Measurements from ENCODE around the gene CATSPERZ.
"Not testable (repeated sequence)": the region's sequence is repeated elsewhere in the genome, so short reads cannot be mapped to it uniquely, and the experiment has no call there.

CATSPERZ gene

GRCh38 chr11:64303109-64304031 lies 3.2 kb downstream of the CATSPERZ start:
- Histone ChIP-seq H3K36me3 (ENCODE audit: control insufficient read depth in 5 of 5, insufficient read depth in 5 of 5, low read length in 5 of 5) (peaks cover 0 to 8% (median 3%) of the 10 kb centered on the region in 5 donors), H3K4me1 (ENCODE audit: control insufficient read depth in 5 of 5, insufficient read depth in 5 of 5, low read length in 5 of 5) (peaks cover 2 to 58% (median 49%) of the 10 kb centered on the region in 5 donors), H3K27ac (ENCODE audit: low read depth, low read length) (no peak overlapping the region)

GRCh38 chr11:64304032-64304315 lies 3.8 kb downstream of the CATSPERZ start:
- peak overlapping the region; percentile 89 for H3K27ac ChIP-seq (ENCODE audit: low read depth, low read length)
- H3K4me1 ChIP-seq (ENCODE audit: control insufficient read depth in 5 of 5, insufficient read depth in 5 of 5, low read length in 5 of 5): peaks cover 2 to 56% (median 48%) of the 10 kb centered on the region in 5 donors
- H3K9ac ChIP-seq (ENCODE audit: low read length in 5 of 5): peak overlapping the region in 2 of 5 donors; percentile 65 to 74
- peaks cover 0 to 8% (median 3%) of the 10 kb centered on the region in 5 donors for H3K36me3 ChIP-seq (ENCODE audit: control insufficient read depth in 5 of 5, insufficient read depth in 5 of 5, low read length in 5 of 5)
- H3K4me3 ChIP-seq (ENCODE audit: low read depth in 1 of 5, low read length in 5 of 5): peak overlapping the region; percentile 67 to 76 (median 75)
- H3K9me3 ChIP-seq (ENCODE audit: control insufficient read depth in 5 of 5, low read length in 5 of 5): no peaks in the 10 kb centered on the region
- H3K27me3 ChIP-seq (ENCODE audit: control insufficient read depth in 5 of 5, insufficient read depth in 4 of 5, low read length in 5 of 5): peaks cover 0 to 13% (median 8%) of the 10 kb centered on the region in 5 donors

More at GRCh38 chr11:64303109-64304031, 3.2 kb downstream of the CATSPERZ start:
- peaks cover under 1 to 13% (median 10%) of the 10 kb centered on the region in 5 donors for H3K27me3 ChIP-seq (ENCODE audit: control insufficient read depth in 5 of 5, insufficient read depth in 4 of 5, low read length in 5 of 5)
- H3K4me3 ChIP-seq (ENCODE audit: low read depth in 1 of 5, low read length in 5 of 5): peak overlapping the region in 1 of 5 donors; percentile 75
- H3K9me3 ChIP-seq (ENCODE audit: control insufficient read depth in 5 of 5, low read length in 5 of 5): no peaks in the 10 kb centered on the region
- H3K9ac ChIP-seq (ENCODE audit: low read length in 5 of 5): peak overlapping the region in 1 of 5 donors; percentile 65

- Histone ChIP-seq H3K4me3 (ENCODE audit: low read depth in 1 of 5, low read length in 5 of 5) (peak overlapping the region; percentile 67 to 76 (median 75)), H3K9ac (ENCODE audit: low read length in 5 of 5) (peak overlapping the region in 4 of 5 donors; percentile 60 to 78 (median 70)), H3K9me3 (ENCODE audit: control insufficient read depth in 5 of 5, low read length in 5 of 5) (no peaks in the 10 kb centered on the region), H3K27me3 (ENCODE audit: control insufficient read depth in 5 of 5, insufficient read depth in 4 of 5, low read length in 5 of 5) (peaks cover 0 to 13% (median 8%) of the 10 kb centered on the region in 5 donors), H3K36me3 (ENCODE audit: control insufficient read depth in 5 of 5, insufficient read depth in 5 of 5, low read length in 5 of 5) (peaks cover 0 to 8% (median 3%) of the 10 kb centered on the region in 5 donors), H3K4me1 (ENCODE audit: control insufficient read depth in 5 of 5, insufficient read depth in 5 of 5, low read length in 5 of 5) (peaks cover 2 to 50% (median 43%) of the 10 kb centered on the region in 5 donors), H3K27ac (ENCODE audit: low read depth, low read length) (peak overlapping the region; percentile 89)
Observed at GRCh38 chr11:64304316-64305072, 4.3 kb downstream of the CATSPERZ start.

- H3K36me3 ChIP-seq (ENCODE audit: control insufficient read depth in 5 of 5, insufficient read depth in 5 of 5, low read length in 5 of 5): peaks cover 0 to 8% (median 3%) of the 10 kb centered on the region in 5 donors
- peak within 1 kb of the TSS; percentile 26 to 83 (median 78) for H3K9ac ChIP-seq (ENCODE audit: low read length in 5 of 5)
- H3K27ac ChIP-seq (ENCODE audit: low read depth, low read length): peak within 1 kb of the TSS; percentile 89
- H3K4me3 ChIP-seq (ENCODE audit: low read depth in 1 of 5, low read length in 5 of 5): peak within 1 kb of the TSS; percentile 72 to 80 (median 76)
- H3K4me1 ChIP-seq (ENCODE audit: control insufficient read depth in 5 of 5, insufficient read depth in 5 of 5, low read length in 5 of 5): peaks cover 2 to 43% (median 36%) of the 10 kb centered on the region in 5 donors
- H3K27me3 ChIP-seq (ENCODE audit: control insufficient read depth in 5 of 5, insufficient read depth in 4 of 5, low read length in 5 of 5): peaks cover 0 to 7% (median 3%) of the 10 kb centered on the region in 5 donors
- no peaks in the 10 kb centered on the region for H3K9me3 ChIP-seq (ENCODE audit: control insufficient read depth in 5 of 5, low read length in 5 of 5)
Observed at GRCh38 chr11:64305075-64305690, 5.0 kb downstream of the CATSPERZ start, which contains the start of gene ESRRA. TSS of gene ESRRA (plus strand) at chr11:64305524. CDS start at chr11:64307180, 1,656 bp downstream.

GRCh38 chr11:64305691-64306562 lies 5.8 kb downstream of the CATSPERZ start:
- peak overlapping the region; percentile 26 to 83 (median 78) for H3K9ac ChIP-seq (ENCODE audit: low read length in 5 of 5)
- H3K36me3 ChIP-seq (ENCODE audit: control insufficient read depth in 5 of 5, insufficient read depth in 5 of 5, low read length in 5 of 5): peaks cover 0 to 8% (median 3%) of the 10 kb centered on the region in 5 donors
- no peaks in the 10 kb centered on the region for H3K27me3 ChIP-seq (ENCODE audit: control insufficient read depth in 5 of 5, insufficient read depth in 4 of 5, low read length in 5 of 5)
- H3K4me1 ChIP-seq (ENCODE audit: control insufficient read depth in 5 of 5, insufficient read depth in 5 of 5, low read length in 5 of 5): peaks cover 2 to 36% (median 29%) of the 10 kb centered on the region in 5 donors
- H3K4me3 ChIP-seq (ENCODE audit: low read depth in 1 of 5, low read length in 5 of 5): peak overlapping the region; percentile 70 to 80 (median 71)
- H3K9me3 ChIP-seq (ENCODE audit: control insufficient read depth in 5 of 5, low read length in 5 of 5): no peaks in the 10 kb centered on the region
- peak overlapping the region; percentile 75 for H3K27ac ChIP-seq (ENCODE audit: low read depth, low read length)

- Histone ChIP-seq H3K4me3 (ENCODE audit: low read depth in 1 of 5, low read length in 5 of 5) (peak overlapping the region; percentile 70 to 80 (median 71)), H3K36me3 (ENCODE audit: control insufficient read depth in 5 of 5, insufficient read depth in 5 of 5, low read length in 5 of 5) (peaks cover 0 to 8% (median 3%) of the 10 kb centered on the region in 5 donors), H3K4me1 (ENCODE audit: control insufficient read depth in 5 of 5, insufficient read depth in 5 of 5, low read length in 5 of 5) (peaks cover 2 to 31% (median 28%) of the 10 kb centered on the region in 5 donors)
Observed at GRCh38 chr11:64306563-64306875, 6.4 kb downstream of the CATSPERZ start.

GRCh38 chr11:64306876-64307622 lies 6.9 kb downstream of the CATSPERZ start:
- H3K36me3 ChIP-seq (ENCODE audit: control insufficient read depth in 5 of 5, insufficient read depth in 5 of 5, low read length in 5 of 5): peaks cover 0 to 8% (median 3%) of the 10 kb centered on the region in 5 donors
- peak overlapping the region in 4 of 5 donors; percentile 55 to 83 (median 80) for H3K9ac ChIP-seq (ENCODE audit: low read length in 5 of 5)
- H3K27ac ChIP-seq (ENCODE audit: low read depth, low read length): peak overlapping the region; percentile 75
- H3K4me1 ChIP-seq (ENCODE audit: control insufficient read depth in 5 of 5, insufficient read depth in 5 of 5, low read length in 5 of 5): peaks cover 2 to 31% (median 28%) of the 10 kb centered on the region in 5 donors
- H3K27me3 ChIP-seq (ENCODE audit: control insufficient read depth in 5 of 5, insufficient read depth in 4 of 5, low read length in 5 of 5): no peaks in the 10 kb centered on the region
- no peaks in the 10 kb centered on the region for H3K9me3 ChIP-seq (ENCODE audit: control insufficient read depth in 5 of 5, low read length in 5 of 5)
- H3K4me3 ChIP-seq (ENCODE audit: low read depth in 1 of 5, low read length in 5 of 5): peak overlapping the region; percentile 11 to 80 (median 70)

More at GRCh38 chr11:64306563-64306875, 6.4 kb downstream of the CATSPERZ start:
- H3K27ac ChIP-seq (ENCODE audit: low read depth, low read length): peak overlapping the region; percentile 75
- no peaks in the 10 kb centered on the region for H3K9me3 ChIP-seq (ENCODE audit: control insufficient read depth in 5 of 5, low read length in 5 of 5)
- no peaks in the 10 kb centered on the region for H3K27me3 ChIP-seq (ENCODE audit: control insufficient read depth in 5 of 5, insufficient read depth in 4 of 5, low read length in 5 of 5)
- peak overlapping the region; percentile 26 to 83 (median 78) for H3K9ac ChIP-seq (ENCODE audit: low read length in 5 of 5)

GRCh38 chr11:64307795-64308194 lies 7.6 kb downstream of the CATSPERZ start:
- H3K4me1 ChIP-seq (ENCODE audit: control insufficient read depth in 5 of 5, insufficient read depth in 5 of 5, low read length in 5 of 5): peaks cover 2 to 36% (median 28%) of the 10 kb centered on the region in 5 donors
- H3K4me3 ChIP-seq (ENCODE audit: low read depth in 1 of 5, low read length in 5 of 5); H3K27me3 ChIP-seq (ENCODE audit: control insufficient read depth in 5 of 5, insufficient read depth in 4 of 5, low read length in 5 of 5); H3K36me3 ChIP-seq (ENCODE audit: control insufficient read depth in 5 of 5, insufficient read depth in 5 of 5, low read length in 5 of 5); H3K9me3 ChIP-seq (ENCODE audit: control insufficient read depth in 5 of 5, low read length in 5 of 5); H3K9ac ChIP-seq (ENCODE audit: low read length in 5 of 5): not testable (repeated sequence)
- H3K27ac ChIP-seq (ENCODE audit: low read depth, low read length): peak overlapping the region; percentile 75

Data from subcutaneous abdominal adipose tissue (tissue), 5 donors.